Right ventricle myocardium superior (tissue), 1 donor: Measurements from ENCODE around the gene PML. TPM values are rescaled to one million over a fixed set of nuclear protein-coding genes. Genes with fewer than 3 reads are reported as not detected.
A peak's percentile ranks its signal among the peaks of the same experiment; 100 is the strongest.

Experiments used
- ATAC-seq: fragments of 200-7000 bp; cut with Tn5 transposase; one replicate; pipeline ENCODE4 v1.9.1; 2020; ENCODE audit warnings: mild to moderate bottlenecking; ENCODE audit not compliant: poor library complexity
- DNase-seq: peaks from one replicate; pipeline ENCODE4 v3.0.0-alpha.2; 2020
- intact Hi-C: fragments of 100-400 bp; cut with DNase I; formaldehyde crosslinking; loops from one replicate; pipeline ENCODE4 v1.11.2; 2022
- total RNA-seq: library from RNA; stranded (reverse); fragmentation: NEBNext Ultra II Directional; extraction: Animal tissue kit (Norgen Biotek cat#: 25700); gene quantifications from one replicate; pipeline ENCODE4 v1.2.1, GENCODE V29; 2021
- donor health status: DM: no; HTN: yes; CAD: no; lungs with severe emphysema.

Gene PML
- total RNA-seq, 1 donor from 2014 or later: 18.2 TPM

GRCh38 chr15:73982222-73982962, 12.1 kb upstream of the PML start:
- intact Hi-C loops: no loop called here
- DNase-seq (peak; percentile 93), ATAC-seq (peak; percentile 91)

GRCh38 chr15:73983211-73983727, 11.2 kb upstream of the PML start:
- DNase-seq (peak; percentile 77), ATAC-seq (peak; percentile 69)
- intact Hi-C loops: no loop called here

GRCh38 chr15:73983773-73984172, 10.7 kb upstream of the PML start:
- DNase-seq (no peak), ATAC-seq (no peak)
- intact Hi-C loops: no loop called here

- intact Hi-C loops: no loop called here
- peak; percentile 8 for ATAC-seq
Measured at GRCh38 chr15:73984208-73984979, 10.1 kb upstream of the PML start.

GRCh38 chr15:73985101-73985873, 9.2 kb upstream of the PML start:
- no peak for DNase-seq
- intact Hi-C loops: no loop called here
- ATAC-seq: no peak

More at GRCh38 chr15:73984208-73984979, 10.1 kb upstream of the PML start:
- DNase-seq: no peak

- ATAC-seq (no peak), DNase-seq (no peak)
- intact Hi-C loops: no loop called here
Measured at GRCh38 chr15:73986055-73986775, 8.3 kb upstream of the PML start.

GRCh38 chr15:73986776-73987056, 7.8 kb upstream of the PML start:
- ATAC-seq: no peak
- no peak for DNase-seq
- intact Hi-C loops: no loop called here

GRCh38 chr15:73987250-73987649, 7.3 kb upstream of the PML start:
- no peak for DNase-seq
- intact Hi-C loops: no loop called here
- ATAC-seq: no peak

GRCh38 chr15:73987681-73988444, 6.7 kb upstream of the PML start:
- DNase-seq (no peak), ATAC-seq (no peak)
- intact Hi-C loops: no loop called here

- intact Hi-C loops: no loop called here
- ATAC-seq (no peak), DNase-seq (no peak)
Measured at GRCh38 chr15:73988445-73988969, 6.0 kb upstream of the PML start.

GRCh38 chr15:73989001-73989798, 5.3 kb upstream of the PML start:
- no peak for DNase-seq
- no peak for ATAC-seq
- intact Hi-C loops: no loop called here

- ATAC-seq (no peak), DNase-seq (no peak)
- intact Hi-C loops: loop anchor here (10.0 kb wide), 1 partner anchor 54 kb away; no protein-coding TSS in a partner anchor
Measured at GRCh38 chr15:73990250-73991005, 4.1 kb upstream of the PML start.

GRCh38 chr15:73991260-73991659, 3.3 kb upstream of the PML start:
- ATAC-seq (peak; percentile 73), DNase-seq (peak; percentile 91)
- intact Hi-C loops: loop anchor here (10.0 kb wide), 1 partner anchor 54 kb away; no protein-coding TSS in a partner anchor

- intact Hi-C loops: loop anchor here (10.0 kb wide), 1 partner anchor 53 kb away; no protein-coding TSS in a partner anchor
- DNase-seq (peak; percentile 97), ATAC-seq (peak; percentile 93)
Measured at GRCh38 chr15:73991726-73992593, 2.6 kb upstream of the PML start, which contains the start of gene STOML1. Gene STOML1 (minus strand): TSS chr15:73992295. CDS start chr15:73992223, 72 bp downstream.

GRCh38 chr15:73992594-73992898, 2.0 kb upstream of the PML start:
- intact Hi-C loops: loop anchor here (10.0 kb wide), 1 partner anchor 52 kb away; no protein-coding TSS in a partner anchor
- DNase-seq (no peak), ATAC-seq (no peak)
